PC-3 (cell line): ENCODE data around the gene MEX3A. TPM values are rescaled to one million over a fixed set of nuclear protein-coding genes. Genes with fewer than 3 reads are reported as not detected.

Experiments
- ATAC-seq: fragments of 200-7000 bp; cut with Tn5 transposase; 2 replicates; pipeline ENCODE4 v1.9.1; 2020; ENCODE audit warnings: mild to moderate bottlenecking, moderate library complexity
- BruUV-seq: library from RNA; stranded (reverse); fragments of 400-500 nt; replicated peaks from 2 replicates; lab custom pipeline; 2021; lab: Mats Ljungman, UMichigan
- CTCF ChIA-PET: fragments of 300-600 bp; sonication (Branson Sonifier 250); formaldehyde crosslinking; loops from one replicate; lab custom pipeline; 2022; ENCODE audit warnings: antibody characterized with exemption; lab: Charles Lee
- POLR2A ChIA-PET: fragments of 300-600 bp; sonication (Branson Sonifier 250); formaldehyde crosslinking; loops from one replicate; lab custom pipeline; 2022; ENCODE audit warnings: antibody characterized with exemption; ENCODE audit not compliant: unreplicated experiment; lab: Charles Lee
- DNase-seq: peaks from one replicate; pipeline ENCODE4 v3.0.0-alpha.2; 2015
- H2AFZ ChIP-seq: fragments of 300-600 bp; sonication (generic); 2 replicates; pipeline ENCODE4 v1.6.0; 2016; ENCODE audit warnings: antibody characterized with exemption, low read length
- H3F3A ChIP-seq: fragments of 300-600 bp; sonication (generic); one replicate; pipeline ENCODE4 v1.6.0; 2017; ENCODE audit warnings: antibody characterized with exemption, low read length, control low read depth, mild to moderate bottlenecking; ENCODE audit not compliant: unreplicated experiment
- H3K27ac ChIP-seq: fragments of 300-600 bp; sonication (generic); 2 replicates; pipeline ENCODE4 v1.5.1; 2016; ENCODE audit warnings: mild to moderate bottlenecking, low read length
- H3K27me3 ChIP-seq: fragments of 300-600 bp; sonication (generic); 2 replicates; pipeline ENCODE4 v1.6.1; 2016; ENCODE audit warnings: low read length, mixed read lengths
- H3K36me3 ChIP-seq: fragments of 300-600 bp; sonication (generic); 2 replicates; pipeline ENCODE4 v1.6.1; 2016; ENCODE audit warnings: low read depth, mixed run types, low read length, mixed read lengths
- H3K4me1 ChIP-seq: fragments of 300-600 bp; sonication (generic); 2 replicates; pipeline ENCODE4 v1.5.1; 2016; ENCODE audit warnings: low read length; ENCODE audit not compliant: insufficient read depth
- H3K4me2 ChIP-seq: fragments of 300-600 bp; sonication (generic); 2 replicates; pipeline ENCODE4 v1.6.0; 2016; ENCODE audit warnings: low read length
- H3K4me3 ChIP-seq: fragments of 300-600 bp; sonication (generic); 2 replicates; pipeline ENCODE4 v1.5.1; 2016; ENCODE audit warnings: mild to moderate bottlenecking, low read length, mixed read lengths
- H3K79me2 ChIP-seq: fragments of 300-600 bp; sonication (generic); 2 replicates; pipeline ENCODE4 v1.6.1; 2017; ENCODE audit warnings: low read length, mixed read lengths
- H3K9ac ChIP-seq: fragments of 300-600 bp; sonication (generic); 2 replicates; pipeline ENCODE4 v1.6.0; 2016; ENCODE audit warnings: mild to moderate bottlenecking, low read length
- H3K9me2 ChIP-seq: fragments of 300-600 bp; sonication (generic); replicated peaks from 2 replicates; pipeline ENCODE4 v1.6.1; 2016; ENCODE audit warnings: mixed run types, low read length, mixed read lengths
- H3K9me3 ChIP-seq: fragments of 300-600 bp; sonication (generic); 2 replicates; pipeline ENCODE4 v1.6.1; 2016; ENCODE audit warnings: low read length, mixed read lengths
- H4K20me1 ChIP-seq: fragments of 300-600 bp; sonication (generic); 2 replicates; pipeline ENCODE4 v1.6.1; 2016; ENCODE audit warnings: low read length, mixed read lengths
- CTCF ChIP-seq: fragments of 300-600 bp; sonication (generic); conservative IDR thresholded peaks from 2 replicates; pipeline ENCODE4 v1.5.1; 2017; ENCODE audit warnings: antibody characterized with exemption, low read depth, mild to moderate bottlenecking, low read length
- EZH2 ChIP-seq: fragments of 300-600 bp; sonication (generic); IDR thresholded peaks from one replicate; pipeline ENCODE4 v1.6.1; 2017; ENCODE audit warnings: antibody characterized with exemption, mild to moderate bottlenecking, low read length; ENCODE audit not compliant: unreplicated experiment
- EZH2phosphoT487 ChIP-seq: fragments of 300-600 bp; sonication (generic); IDR thresholded peaks from 2 replicates; pipeline ENCODE4 v1.6.1; 2018; ENCODE audit warnings: mild to moderate bottlenecking, antibody characterized with exemption, low read length, borderline replicate concordance
- intact Hi-C: fragments of 100-400 bp; cut with micrococcal nuclease; formaldehyde crosslinking; loops from 2 replicates; pipeline ENCODE4 v1.9.0; 2023
- total RNA-seq: library from RNA; depleted of rRNA; stranded (reverse); fragments of >200 nt; gene quantifications from 2 replicates; pipeline ENCODE4 v1.2.3, GENCODE V29; 2014

Gene MEX3A
- total RNA-seq, 1 experiment from 2014 or later: 12.9 TPM

- intact Hi-C loops: no loop called here
- DNase-seq (no peak), ATAC-seq (no peak)
- CTCF ChIA-PET: no interaction called here
- Histone ChIP-seq H3K4me2 (peak overlapping the region; percentile 67), H3K4me3 (no peak overlapping the region), H2AFZ (no peak overlapping the region), H3K36me3 (no peaks in the 10 kb centered on the region), H4K20me1 (no peaks in the 10 kb centered on the region), H3F3A (no peaks in the 10 kb centered on the region), H3K9me3 (no peaks in the 10 kb centered on the region), H3K9me2 (no peaks in the 10 kb centered on the region), H3K9ac (peak overlapping the region; percentile 63), H3K27me3 (no peaks in the 10 kb centered on the region), H3K79me2 (no peaks in the 10 kb centered on the region), H3K27ac (peak overlapping the region; percentile 78), H3K4me1 (peaks cover 71% of the 10 kb centered on the region)
- POLR2A ChIA-PET: no interaction called here
- no TSS peak for BruUV-seq
- TF ChIP-seq CTCF (no peak), EZH2 (no peak), EZH2phosphoT487 (no peak)
These were observed 22.9 kb upstream of the MEX3A start for GRCh38 chr1:156104861-156105832.

GRCh38 chr1:156104065-156104810 is 22.0 kb upstream of the MEX3A start:
- Histone ChIP-seq H3K79me2 (no peaks in the 10 kb centered on the region), H3K27ac (peak overlapping the region; percentile 78), H4K20me1 (no peaks in the 10 kb centered on the region), H3K4me1 (peaks cover 75% of the 10 kb centered on the region), H2AFZ (no peak overlapping the region), H3K4me3 (no peak overlapping the region), H3K9me3 (no peaks in the 10 kb centered on the region), H3K27me3 (no peaks in the 10 kb centered on the region), H3K9me2 (no peaks in the 10 kb centered on the region), H3K36me3 (no peaks in the 10 kb centered on the region), H3F3A (no peaks in the 10 kb centered on the region), H3K4me2 (peak overlapping the region; percentile 25; the same call in 1 of the 2 replicates), H3K9ac (peak overlapping the region; percentile 50)
- no peak for TF ChIP-seq EZH2
- TF ChIP-seq EZH2phosphoT487: no peak
- no peak for TF ChIP-seq CTCF
- ChIA-PET CTCF (no interaction called here), POLR2A (interaction anchor here (0.6 kb wide), 3 partner anchors 12 to 26 kb away, joined by 3 read pairs; no protein-coding TSS in a partner anchor)
- ATAC-seq: peak; percentile 55
- intact Hi-C loops: no loop called here
- peak; percentile 62 for DNase-seq
- no TSS peak for BruUV-seq
